Prostate gland (tissue), 2 donors: ENCODE data around the gene ANKRD34B.
"Not testable (repeated sequence)": the region's sequence is repeated elsewhere in the genome, so short reads cannot be mapped to it uniquely, and the experiment has no call there.

Experiments used
- POLR2A ChIP-seq: fragments of 450-650 bp; IDR thresholded peaks from one replicate; pipeline ENCODE4 v1.6.1; 2016; ENCODE audit warnings: antibody characterized with exemption, mild to moderate bottlenecking
- POLR2AphosphoS5 ChIP-seq: sonication (generic); formaldehyde crosslinking; IDR thresholded peaks from one replicate; pipeline ENCODE4 v1.6.1; 2017; ENCODE audit warnings: antibody characterized with exemption
- TF ChIP-seq, protein P1 (sequence below), 4 experiments: fragments of 200-600 bp in 2 of 4; fragments of 450-650 bp in 2 of 4; sonication (generic) in 2 of 4; IDR thresholded peaks; 1 replicate in 3 of 4; 2 replicates in 1 of 4; pipeline ENCODE4 v1.5.1; 2016 to 2019; ENCODE audit warnings: antibody characterized with exemption in 4 of 4, mild to moderate bottlenecking in 2 of 4, moderate library complexity in 2 of 4

GRCh38 chr5:80580291-80580690, 10.2 kb upstream of the ANKRD34B start:
- not testable (repeated sequence) for TF ChIP-seq POLR2A, POLR2AphosphoS5
- TF ChIP-seq, protein P1, sequence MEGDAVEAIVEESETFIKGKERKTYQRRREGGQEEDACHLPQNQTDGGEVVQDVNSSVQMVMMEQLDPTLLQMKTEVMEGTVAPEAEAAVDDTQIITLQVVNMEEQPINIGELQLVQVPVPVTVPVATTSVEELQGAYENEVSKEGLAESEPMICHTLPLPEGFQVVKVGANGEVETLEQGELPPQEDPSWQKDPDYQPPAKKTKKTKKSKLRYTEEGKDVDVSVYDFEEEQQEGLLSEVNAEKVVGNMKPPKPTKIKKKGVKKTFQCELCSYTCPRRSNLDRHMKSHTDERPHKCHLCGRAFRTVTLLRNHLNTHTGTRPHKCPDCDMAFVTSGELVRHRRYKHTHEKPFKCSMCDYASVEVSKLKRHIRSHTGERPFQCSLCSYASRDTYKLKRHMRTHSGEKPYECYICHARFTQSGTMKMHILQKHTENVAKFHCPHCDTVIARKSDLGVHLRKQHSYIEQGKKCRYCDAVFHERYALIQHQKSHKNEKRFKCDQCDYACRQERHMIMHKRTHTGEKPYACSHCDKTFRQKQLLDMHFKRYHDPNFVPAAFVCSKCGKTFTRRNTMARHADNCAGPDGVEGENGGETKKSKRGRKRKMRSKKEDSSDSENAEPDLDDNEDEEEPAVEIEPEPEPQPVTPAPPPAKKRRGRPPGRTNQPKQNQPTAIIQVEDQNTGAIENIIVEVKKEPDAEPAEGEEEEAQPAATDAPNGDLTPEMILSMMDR (IDR thresholded peaks at IDR 0.05), result not testable (repeated sequence)
